Right hindlimb (tissue), 1 donor: ENCODE results near the gene CDH1.
A peak's percentile ranks its signal among the peaks of the same experiment; 100 is the strongest.
"Not testable (repeated sequence)": the region's sequence is repeated elsewhere in the genome, so short reads cannot be mapped to it uniquely, and the experiment has no call there.

Source experiments
- DNase-seq: peaks from one replicate; pipeline ENCODE4 v3.0.0-alpha.2; 2018

CDH1 gene

GRCh38 chr16:68792465-68793324 lies 55.6 kb downstream of the CDH1 start:
- peak; percentile 21 for DNase-seq

- no peak for DNase-seq
Observed at GRCh38 chr16:68793401-68793857, 56.3 kb downstream of the CDH1 start.

GRCh38 chr16:68798398-68798797 lies 61.3 kb downstream of the CDH1 start:
- no peak for DNase-seq

- DNase-seq = peak; percentile 81
Observed at GRCh38 chr16:68800257-68800875, 63.3 kb downstream of the CDH1 start.

- no peak for DNase-seq
Observed at GRCh38 chr16:68802190-68802589, 65.1 kb downstream of the CDH1 start.

- no peak for DNase-seq
Observed at GRCh38 chr16:68806422-68806821, 69.3 kb downstream of the CDH1 start.

- no peak for DNase-seq
Observed at GRCh38 chr16:68806981-68807380, 69.9 kb downstream of the CDH1 start.

- DNase-seq = no peak
Observed at GRCh38 chr16:68814516-68814915, 77.4 kb downstream of the CDH1 start.

GRCh38 chr16:68823401-68824135 lies 86.5 kb downstream of the CDH1 start:
- peak; percentile 25 for DNase-seq

- no peak for DNase-seq
Observed at GRCh38 chr16:68825427-68825826, 88.3 kb downstream of the CDH1 start.

GRCh38 chr16:68826652-68827051 lies 89.6 kb downstream of the CDH1 start:
- no peak for DNase-seq

- no peak for DNase-seq
Observed at GRCh38 chr16:68833251-68833650, 96.2 kb downstream of the CDH1 start.

- no peak for DNase-seq
Observed at GRCh38 chr16:68834550-68834949, 97.5 kb downstream of the CDH1 start.

GRCh38 chr16:68835970-68836369 lies 98.9 kb downstream of the CDH1 start:
- DNase-seq = no peak

GRCh38 chr16:68839831-68840230 lies 102.7 kb downstream of the CDH1 start:
- no peak for DNase-seq

- DNase-seq = not testable (repeated sequence)
Observed at GRCh38 chr16:68842964-68843481, 105.9 kb downstream of the CDH1 start.

- DNase-seq = peak; percentile 90
Observed at GRCh38 chr16:68843482-68844210, 106.6 kb downstream of the CDH1 start, which contains the start of gene TANGO6. TANGO6 (plus strand) TSS chr16:68843531; CDS start chr16:68843618, 87 bp downstream.

GRCh38 chr16:68844211-68844564 lies 107.1 kb downstream of the CDH1 start:
- no peak for DNase-seq

GRCh38 chr16:68848786-68849185 lies 111.7 kb downstream of the CDH1 start:
- no peak for DNase-seq

- DNase-seq = no peak
Observed at GRCh38 chr16:68850481-68850880, 113.4 kb downstream of the CDH1 start.

- DNase-seq = no peak
Observed at GRCh38 chr16:68851601-68852000, 114.5 kb downstream of the CDH1 start.

- DNase-seq = no peak
Observed at GRCh38 chr16:68857479-68857878, 120.4 kb downstream of the CDH1 start.

GRCh38 chr16:68859828-68860227 lies 122.7 kb downstream of the CDH1 start:
- no peak for DNase-seq
